ENCODE measurements around the gene TMX4. TPM values are rescaled to one million over a fixed set of nuclear protein-coding genes. Genes with fewer than 3 reads are reported as not detected.

TMX4 gene
- total RNA-seq, 1 experiment from 2014 or later = 31.7 TPM

DNA sequence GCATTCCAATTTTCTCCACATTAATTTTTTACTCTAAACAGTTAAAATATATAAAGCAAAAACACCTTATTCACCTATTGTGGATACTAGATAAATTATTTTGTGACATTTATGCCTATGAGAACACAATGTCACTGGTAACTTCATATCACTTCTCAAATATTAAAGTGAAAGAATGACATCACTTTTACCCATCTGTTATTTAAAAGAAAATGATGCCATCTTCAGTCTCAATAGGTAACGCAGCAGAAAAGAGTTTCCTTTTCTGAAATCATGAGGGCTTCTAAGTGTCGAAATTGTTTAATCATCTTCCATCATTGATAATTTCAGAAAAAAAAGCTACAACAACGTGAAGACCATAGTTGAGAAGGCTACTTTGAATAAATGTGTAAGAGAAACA lies 82.2 kb downstream of the TMX4 start:
- Histone ChIP-seq H3K27me3 (replicated peaks; ENCODE audit: insufficient read depth, low read depth, low read length, poor library complexity) (peaks cover 24% of the 10 kb centered on the region), H3K4me3 (ENCODE audit: low read depth, low read length, poor library complexity, severe bottlenecking) (no peak overlapping the region), H3K9me3 (ENCODE audit: low read depth, low read length, poor library complexity, severe bottlenecking) (no peaks in the 10 kb centered on the region), H3K36me3 (ENCODE audit: insufficient read depth, low read length, poor library complexity, severe bottlenecking) (no peaks in the 10 kb centered on the region), H3K27ac (ENCODE audit: low read depth, low read length, poor library complexity, severe bottlenecking) (no peak overlapping the region), H3K4me1 (ENCODE audit: insufficient read depth, low read length, poor library complexity, severe bottlenecking) (no peaks in the 10 kb centered on the region)
- ChIA-PET CTCF (interaction anchor here (2.3 kb wide), 1 partner anchor 785 kb away, joined by 65 read pairs; no protein-coding TSS in a partner anchor), POLR2A (ENCODE audit: low non-redundant PET) (no interaction called here)
- intact Hi-C loops (cut with micrococcal nuclease; ENCODE audit: unreplicated experiment) = no loop called here
- no peak for TF ChIP-seq EZH2 (IDR thresholded peaks at IDR 0.05; ENCODE audit: borderline replicate concordance, low read depth, low read length, poor library complexity, severe bottlenecking)
- TF ChIP-seq, protein P1, sequence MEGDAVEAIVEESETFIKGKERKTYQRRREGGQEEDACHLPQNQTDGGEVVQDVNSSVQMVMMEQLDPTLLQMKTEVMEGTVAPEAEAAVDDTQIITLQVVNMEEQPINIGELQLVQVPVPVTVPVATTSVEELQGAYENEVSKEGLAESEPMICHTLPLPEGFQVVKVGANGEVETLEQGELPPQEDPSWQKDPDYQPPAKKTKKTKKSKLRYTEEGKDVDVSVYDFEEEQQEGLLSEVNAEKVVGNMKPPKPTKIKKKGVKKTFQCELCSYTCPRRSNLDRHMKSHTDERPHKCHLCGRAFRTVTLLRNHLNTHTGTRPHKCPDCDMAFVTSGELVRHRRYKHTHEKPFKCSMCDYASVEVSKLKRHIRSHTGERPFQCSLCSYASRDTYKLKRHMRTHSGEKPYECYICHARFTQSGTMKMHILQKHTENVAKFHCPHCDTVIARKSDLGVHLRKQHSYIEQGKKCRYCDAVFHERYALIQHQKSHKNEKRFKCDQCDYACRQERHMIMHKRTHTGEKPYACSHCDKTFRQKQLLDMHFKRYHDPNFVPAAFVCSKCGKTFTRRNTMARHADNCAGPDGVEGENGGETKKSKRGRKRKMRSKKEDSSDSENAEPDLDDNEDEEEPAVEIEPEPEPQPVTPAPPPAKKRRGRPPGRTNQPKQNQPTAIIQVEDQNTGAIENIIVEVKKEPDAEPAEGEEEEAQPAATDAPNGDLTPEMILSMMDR (conservative IDR thresholded peaks at IDR 0.05; ENCODE audit: low read depth, low read length) = no peak
- no peak for DNase-seq (ENCODE audit: low spot score)
- no TSS peak for BruUV-seq (replicated peaks)

DNA sequence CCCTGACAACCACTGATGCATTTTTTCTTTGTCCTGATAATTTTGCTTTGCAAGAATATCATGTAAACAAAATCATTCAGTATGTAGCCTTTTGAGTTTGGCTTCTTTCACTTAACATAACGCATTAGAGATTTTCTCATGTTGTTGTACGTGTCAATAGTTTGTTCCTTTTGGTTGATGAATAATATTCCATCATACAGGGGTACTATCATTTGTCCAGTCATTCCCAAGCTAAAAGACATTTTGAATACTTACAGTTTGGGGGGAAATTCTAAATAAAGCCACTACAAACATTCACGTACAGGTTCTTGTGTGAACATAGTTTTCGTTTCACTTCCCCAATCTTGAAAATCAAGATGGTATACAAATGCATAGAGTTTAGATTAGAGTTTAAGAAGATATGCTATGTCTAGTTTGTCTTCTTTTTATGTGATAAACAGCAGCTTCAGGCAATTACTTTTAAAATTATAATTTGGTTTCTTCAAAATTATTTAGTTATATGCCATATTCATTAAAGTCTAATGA lies 84.5 kb downstream of the TMX4 start:
- peaks cover 24% of the 10 kb centered on the region for H3K27me3 ChIP-seq (replicated peaks; ENCODE audit: insufficient read depth, low read depth, low read length, poor library complexity)
- H3K4me1 ChIP-seq (ENCODE audit: insufficient read depth, low read length, poor library complexity, severe bottlenecking) = no peaks in the 10 kb centered on the region
- H3K4me3 ChIP-seq (ENCODE audit: low read depth, low read length, poor library complexity, severe bottlenecking) = no peak overlapping the region
- H3K27ac ChIP-seq (ENCODE audit: low read depth, low read length, poor library complexity, severe bottlenecking) = no peak overlapping the region
- no peak for DNase-seq (ENCODE audit: low spot score)
- TF ChIP-seq, protein P1 (conservative IDR thresholded peaks at IDR 0.05; ENCODE audit: low read depth, low read length) = no peak
- no peak for TF ChIP-seq EZH2 (IDR thresholded peaks at IDR 0.05; ENCODE audit: borderline replicate concordance, low read depth, low read length, poor library complexity, severe bottlenecking)
- POLR2A ChIA-PET (ENCODE audit: low non-redundant PET) = no interaction called here
- H3K9me3 ChIP-seq (ENCODE audit: low read depth, low read length, poor library complexity, severe bottlenecking) = no peaks in the 10 kb centered on the region
- CTCF ChIA-PET = interaction anchor here (2.3 kb wide), 1 partner anchor 787 kb away, joined by 65 read pairs; no protein-coding TSS in a partner anchor
- BruUV-seq (replicated peaks) = no TSS peak
- no peaks in the 10 kb centered on the region for H3K36me3 ChIP-seq (ENCODE audit: insufficient read depth, low read length, poor library complexity, severe bottlenecking)
- intact Hi-C loops (cut with micrococcal nuclease; ENCODE audit: unreplicated experiment) = no loop called here

DNA sequence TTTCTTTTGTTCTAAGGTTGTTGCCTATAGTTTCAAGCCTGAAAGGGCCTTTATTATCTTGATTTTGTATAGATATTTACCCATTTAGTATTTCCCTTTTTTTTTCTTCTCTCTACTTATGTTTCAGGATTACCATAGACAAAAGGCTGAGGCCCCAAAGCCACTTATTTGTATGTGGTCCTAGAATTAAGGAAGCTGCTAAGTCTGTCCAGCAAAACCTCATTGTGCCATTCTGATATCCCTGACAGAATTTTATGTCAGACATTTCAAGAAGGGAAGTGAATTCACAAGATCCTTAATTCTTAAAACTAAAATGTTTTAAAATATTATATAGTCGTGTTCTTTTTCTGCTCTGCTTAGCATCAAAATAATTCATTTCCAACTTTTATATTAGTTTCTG lies 86.2 kb downstream of the TMX4 start:
- BruUV-seq (replicated peaks) = no TSS peak
- CTCF ChIA-PET = no interaction called here
- intact Hi-C loops (cut with micrococcal nuclease; ENCODE audit: unreplicated experiment) = no loop called here

More for the DNA sequence above, 86.2 kb downstream of the TMX4 start:
- H3K27me3 ChIP-seq (replicated peaks; ENCODE audit: insufficient read depth, low read depth, low read length, poor library complexity) = peaks cover 32% of the 10 kb centered on the region
- H3K27ac ChIP-seq (ENCODE audit: low read depth, low read length, poor library complexity, severe bottlenecking) = no peak overlapping the region
- no peaks in the 10 kb centered on the region for H3K36me3 ChIP-seq (ENCODE audit: insufficient read depth, low read length, poor library complexity, severe bottlenecking)
- POLR2A ChIA-PET (ENCODE audit: low non-redundant PET) = no interaction called here
- DNase-seq (ENCODE audit: low spot score) = no peak
- H3K9me3 ChIP-seq (ENCODE audit: low read depth, low read length, poor library complexity, severe bottlenecking) = no peaks in the 10 kb centered on the region
- TF ChIP-seq, protein P1 (conservative IDR thresholded peaks at IDR 0.05; ENCODE audit: low read depth, low read length) = no peak
- no peak for TF ChIP-seq EZH2 (IDR thresholded peaks at IDR 0.05; ENCODE audit: borderline replicate concordance, low read depth, low read length, poor library complexity, severe bottlenecking)
- no peaks in the 10 kb centered on the region for H3K4me1 ChIP-seq (ENCODE audit: insufficient read depth, low read length, poor library complexity, severe bottlenecking)
- no peak overlapping the region for H3K4me3 ChIP-seq (ENCODE audit: low read depth, low read length, poor library complexity, severe bottlenecking)

Data from A673 (cell line).